Common myeloid progenitor, CD34-positive (primary cell): ENCODE measurements around the gene RNASET2.

Source experiments
- CTCF ChIA-PET: fragments of 350-600 bp; sonication (Branson Sonifier 250); formaldehyde crosslinking; loops from one replicate; lab custom pipeline; 2021; ENCODE audit warnings: antibody characterized with exemption; lab: Charles Lee
- POLR2A ChIA-PET: fragments of 350-600 bp; sonication (Branson Sonifier 250); formaldehyde crosslinking; loops from one replicate; lab custom pipeline; 2021; ENCODE audit warnings: antibody characterized with exemption; lab: Charles Lee
- DNase-seq, 3 donors: peaks; one replicate each; pipeline versions ENCODE4 v3.0.0 to v3.0.0-alpha.2; 2013
- H3K27ac ChIP-seq, 2 experiments: 1 replicate in 1 of 2; 2 replicates in 1 of 2; pipeline ENCODE4 v1.7.0; 2013; ENCODE audit warnings: inconsistent platforms in 2 of 2, low read length in 2 of 2, mild to moderate bottlenecking in 2 of 2, low read depth in 1 of 2, moderate library complexity in 1 of 2; ENCODE audit not compliant: severe bottlenecking in 2 of 2, insufficient read depth in 1 of 2, poor library complexity in 1 of 2
- H3K27me3 ChIP-seq, 5 experiments: replicated peaks in 2 of 5; 1 replicate in 3 of 5; 2 replicates in 2 of 5; pipeline versions ENCODE4 v1.6.1 to v1.7.0; 2013; ENCODE audit warnings: low read length in 4 of 5, mild to moderate bottlenecking in 2 of 5, moderate library complexity in 2 of 5, inconsistent platforms in 1 of 5; ENCODE audit not compliant: insufficient read depth in 5 of 5, control insufficient read depth in 4 of 5
- H3K36me3 ChIP-seq, 4 experiments: 1 replicate in 2 of 4; 2 replicates in 2 of 4; pipeline versions ENCODE4 v1.6.1 to v1.7.0; 2013; ENCODE audit warnings: low read length in 3 of 4, control low read depth in 1 of 4, mild to moderate bottlenecking in 1 of 4; ENCODE audit not compliant: control insufficient read depth in 4 of 4, insufficient read depth in 4 of 4
- H3K4me1 ChIP-seq, 4 experiments: 1 replicate in 3 of 4; 2 replicates in 1 of 4; pipeline versions ENCODE4 v1.6.1 to v1.7.1; 2013; ENCODE audit warnings: low read length in 3 of 4, mild to moderate bottlenecking in 3 of 4, control low read depth in 1 of 4, inconsistent platforms in 1 of 4, moderate library complexity in 1 of 4; ENCODE audit not compliant: control insufficient read depth in 4 of 4, insufficient read depth in 4 of 4; ENCODE audit errors: control extremely low read depth in 1 of 4
- H3K4me3 ChIP-seq, 7 experiments: 1 replicate in 4 of 7; 2 replicates in 3 of 7; pipeline versions ENCODE4 v1.5.1 to v1.7.0; 2013; ENCODE audit warnings: mild to moderate bottlenecking in 7 of 7, low read length in 6 of 7, moderate library complexity in 6 of 7, inconsistent platforms in 2 of 7, low read depth in 2 of 7, control low read depth in 1 of 7; ENCODE audit not compliant: insufficient read depth in 4 of 7, control insufficient read depth in 1 of 7; ENCODE audit errors: extremely low read depth in 1 of 7
- H3K9me3 ChIP-seq, 5 experiments: 1 replicate in 4 of 5; 2 replicates in 1 of 5; pipeline versions ENCODE4 v1.6.1 to v1.7.1; 2013; ENCODE audit warnings: low read length in 4 of 5, mild to moderate bottlenecking in 2 of 5, inconsistent platforms in 1 of 5, low read depth in 1 of 5, moderate library complexity in 1 of 5; ENCODE audit not compliant: control insufficient read depth in 4 of 5, insufficient read depth in 2 of 5; ENCODE audit errors: control extremely low read depth in 1 of 5
- WGBS: methylation state at CpG from one replicate; pipeline ENCODE4 v1.1.5; 2013; ENCODE audit not compliant: insufficient coverage; 5-methylcytosine and 5-hydroxymethylcytosine counted together

RNASET2 gene

DNA sequence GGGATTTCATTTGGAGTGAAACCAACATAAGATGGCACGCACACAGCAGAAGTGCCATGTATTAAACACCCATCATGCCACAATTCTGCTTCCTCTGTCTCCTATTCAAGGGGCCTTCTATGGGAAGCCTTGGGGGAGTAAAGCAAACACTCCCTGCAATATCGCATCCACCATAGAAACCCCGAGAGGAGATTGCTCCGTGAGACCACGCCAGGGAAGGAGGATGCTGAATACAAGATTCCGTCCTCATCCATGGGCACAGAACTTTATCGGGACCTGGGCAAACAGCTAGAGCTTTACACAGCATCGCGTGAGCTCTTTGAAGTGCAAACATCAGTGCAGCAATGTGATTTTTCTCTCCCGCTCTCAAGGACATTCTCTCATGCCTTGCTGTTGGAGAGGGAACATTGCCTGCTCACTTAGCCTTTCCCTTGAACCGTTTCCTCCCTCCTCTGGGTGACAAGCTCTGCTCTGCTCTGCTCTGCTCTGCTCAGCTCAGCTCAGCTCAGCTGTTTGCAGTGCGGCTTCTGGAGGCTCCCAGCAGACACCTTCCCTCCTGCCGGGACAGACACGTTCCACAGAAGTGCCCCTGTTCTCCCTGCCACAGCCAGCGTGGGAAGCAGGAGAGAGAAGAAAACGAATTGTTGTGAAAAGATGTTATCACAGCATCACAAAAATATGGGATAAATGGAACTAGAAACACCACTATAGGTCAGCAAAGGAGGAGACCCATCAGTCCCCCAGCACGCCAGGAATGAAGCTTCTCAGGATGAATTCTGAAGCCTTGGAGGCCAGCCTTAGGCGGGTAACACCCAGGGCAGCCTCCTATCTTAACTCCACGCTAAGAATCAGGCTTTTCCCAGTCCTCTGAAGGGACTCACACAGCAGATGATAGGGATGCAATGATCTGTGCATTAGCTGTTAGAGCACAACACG lies 48.2 kb downstream of the RNASET2 start:
- Histone ChIP-seq H3K4me1 (peaks cover 9 to 39% (median 16%) of the 10 kb centered on the region in 4 experiments), H3K9me3 (no peaks in the 10 kb centered on the region), H3K36me3 (peaks cover 0 to 3% (median 0%) of the 10 kb centered on the region in 4 experiments), H3K27me3 (peaks cover 0 to 4% (median 0%) of the 10 kb centered on the region in 5 experiments), H3K4me3 (no peak overlapping the region), H3K27ac (no peak overlapping the region)
- DNase-seq, result no peak
- CTCF ChIA-PET, result interaction anchor here (1.2 kb wide), 1 partner anchor 52 kb away, joined by 3 read pairs; no protein-coding TSS in a partner anchor
- POLR2A ChIA-PET, result no interaction called here
- 94% methylated on average over 14 of the region's 20 CpGs for WGBS

DNA sequence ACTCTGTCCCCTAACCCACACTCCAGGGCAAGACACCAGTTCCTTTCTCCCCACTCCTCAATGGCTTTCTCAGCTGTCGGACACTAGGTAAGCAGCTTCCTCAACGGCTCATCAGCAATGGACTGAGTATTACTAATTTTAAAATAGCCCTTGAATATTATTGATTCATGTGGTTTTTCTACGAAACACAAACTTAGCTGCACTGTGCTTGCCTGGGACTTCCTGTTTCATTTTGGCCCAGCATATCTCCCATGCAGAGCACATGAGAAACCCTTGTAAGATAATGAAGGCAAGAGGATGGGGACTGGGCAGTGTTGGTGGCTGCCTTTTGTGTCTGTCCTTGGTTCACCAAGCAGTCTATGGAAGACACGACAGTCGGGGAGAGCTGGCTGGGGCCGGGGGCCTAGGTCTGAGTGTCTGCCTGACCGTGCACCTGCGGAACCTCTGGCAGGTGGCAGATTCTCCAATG lies 48.9 kb downstream of the RNASET2 start:
- POLR2A ChIA-PET, result no interaction called here
- Histone ChIP-seq H3K4me1 (peaks cover 9 to 39% (median 16%) of the 10 kb centered on the region in 4 experiments), H3K27me3 (peaks cover 0 to 4% (median 0%) of the 10 kb centered on the region in 5 experiments), H3K36me3 (no peaks in the 10 kb centered on the region), H3K27ac (no peak overlapping the region), H3K9me3 (no peaks in the 10 kb centered on the region), H3K4me3 (peak overlapping the region in 2 of 7 experiments; percentile 16 to 21)
- CTCF ChIA-PET, result interaction anchor here (0.7 to 1.2 kb wide), 2 partner anchors 28 to 52 kb away, joined by 3 read pairs; no protein-coding TSS in a partner anchor
- peak in 2 of 3 donors; percentile 31 to 45 for DNase-seq
- WGBS, result 86% methylated on average over 6 of the region's 8 CpGs

DNA sequence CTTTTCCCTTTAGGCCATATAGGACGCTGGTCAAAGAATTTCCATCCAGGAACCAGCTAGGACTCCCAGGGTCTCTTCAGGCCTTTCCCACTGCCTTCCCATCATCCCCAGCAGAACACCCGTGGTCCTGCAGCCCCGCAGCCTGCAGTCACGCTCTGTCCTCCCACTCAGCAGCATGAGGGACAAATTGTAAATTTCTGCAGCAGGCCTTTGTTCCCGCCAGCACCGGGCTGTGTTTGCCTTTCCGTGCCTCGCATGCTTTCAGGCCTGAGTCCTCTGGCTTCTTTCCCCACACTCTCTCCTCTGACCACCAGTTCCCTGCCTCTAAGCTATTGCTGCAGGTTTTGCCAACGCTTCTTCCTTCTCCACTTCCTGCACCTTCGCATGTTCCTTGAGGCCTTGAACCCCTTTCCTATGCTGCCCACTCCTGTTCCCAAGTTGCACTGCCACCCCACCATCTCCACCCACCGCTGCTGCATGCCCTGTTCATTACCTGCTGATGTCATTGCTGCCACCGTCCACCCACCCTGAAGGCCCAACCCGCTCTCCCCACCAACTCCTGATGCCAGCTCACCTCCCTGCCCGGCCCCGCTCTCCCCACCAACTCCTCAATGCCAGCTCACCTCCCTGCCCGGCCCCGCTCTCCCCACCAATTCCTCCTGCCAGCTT lies 49.8 kb downstream of the RNASET2 start:
- H3K9me3 ChIP-seq, result no peaks in the 10 kb centered on the region
- CTCF ChIA-PET, result interaction anchor here (0.7 kb wide), 1 partner anchor 29 kb away, joined by 3 read pairs; no protein-coding TSS in a partner anchor

DNA sequence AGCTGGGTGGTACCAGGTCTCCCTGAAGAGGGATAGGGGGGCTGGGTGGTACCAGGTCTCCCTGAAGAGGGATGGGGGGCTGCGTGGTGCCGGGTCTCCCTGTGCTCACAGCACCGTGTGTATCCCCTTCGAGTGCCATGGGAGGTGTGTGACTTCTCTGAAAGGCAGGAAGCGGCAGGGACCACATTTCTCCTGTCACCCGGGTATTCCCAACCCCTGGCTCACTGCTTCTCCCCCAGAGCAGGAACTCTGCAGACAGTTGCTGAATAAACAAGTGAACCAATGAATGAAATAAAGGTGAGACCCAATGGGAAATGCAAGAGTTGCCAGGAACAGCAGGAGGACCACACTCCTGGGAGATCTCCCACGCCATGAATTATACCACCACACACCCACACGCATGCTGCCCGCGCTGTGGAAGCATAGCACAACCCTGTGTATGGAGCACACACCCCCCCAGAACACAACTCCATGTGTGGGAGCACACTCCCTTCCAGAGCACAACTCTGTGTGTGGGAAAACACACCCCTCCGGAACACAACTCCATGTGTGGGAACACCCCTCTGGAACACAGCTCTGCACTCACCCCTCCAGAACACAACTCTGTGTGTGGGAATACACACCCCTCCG lies 50.7 kb downstream of the RNASET2 start:
- Histone ChIP-seq H3K36me3 (no peaks in the 10 kb centered on the region), H3K9me3 (no peaks in the 10 kb centered on the region), H3K27me3 (peaks cover 0 to 4% (median 0%) of the 10 kb centered on the region in 5 experiments), H3K27ac (no peak overlapping the region), H3K4me3 (no peak overlapping the region), H3K4me1 (peaks cover 9 to 39% (median 16%) of the 10 kb centered on the region in 4 experiments)
- ChIA-PET POLR2A (no interaction called here), CTCF (no interaction called here)
- no peak for DNase-seq
- WGBS, result 89% methylated on average over 10 of the region's 12 CpGs

More for the DNA sequence above, 49.8 kb downstream of the RNASET2 start:
- WGBS, result 96% methylated on average over 16 of the region's 17 CpGs
- H3K4me3 ChIP-seq, result no peak overlapping the region
- H3K36me3 ChIP-seq, result no peaks in the 10 kb centered on the region
- no peak overlapping the region for H3K27ac ChIP-seq
- H3K4me1 ChIP-seq, result peaks cover 9 to 39% (median 16%) of the 10 kb centered on the region in 4 experiments
- peaks cover 0 to 4% (median 0%) of the 10 kb centered on the region in 5 experiments for H3K27me3 ChIP-seq
- DNase-seq, result no peak
- POLR2A ChIA-PET, result no interaction called here

DNA sequence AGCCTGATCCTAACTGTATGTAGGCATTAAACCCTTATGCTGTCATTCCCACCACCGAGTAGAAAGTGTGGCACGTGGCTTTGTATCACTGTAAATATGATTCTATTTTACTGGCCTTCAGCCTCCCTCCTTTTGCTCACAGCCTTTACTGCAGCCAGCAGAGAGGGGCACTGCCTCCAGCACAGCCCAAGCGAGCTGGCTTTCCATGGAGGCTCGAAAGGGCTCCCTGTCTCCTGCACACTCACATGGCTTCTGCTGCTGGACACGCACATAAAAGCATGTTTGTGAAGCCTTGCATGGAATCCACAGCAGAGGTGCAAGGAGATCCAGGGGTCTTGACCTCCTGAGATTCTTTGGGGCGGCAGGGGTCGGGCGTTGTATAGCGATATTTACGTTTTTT lies 51.3 kb downstream of the RNASET2 start:
- no peak overlapping the region for H3K4me3 ChIP-seq
- no peaks in the 10 kb centered on the region for H3K36me3 ChIP-seq
- no peak for DNase-seq
- no peak overlapping the region for H3K27ac ChIP-seq
- no peaks in the 10 kb centered on the region for H3K9me3 ChIP-seq
- POLR2A ChIA-PET, result no interaction called here
- CTCF ChIA-PET, result no interaction called here
- H3K27me3 ChIP-seq, result peaks cover 0 to 4% (median 0%) of the 10 kb centered on the region in 5 experiments
- H3K4me1 ChIP-seq, result peaks cover 9 to 39% (median 16%) of the 10 kb centered on the region in 4 experiments
- over 99% methylated on average over 10 of the region's 10 CpGs for WGBS

DNA sequence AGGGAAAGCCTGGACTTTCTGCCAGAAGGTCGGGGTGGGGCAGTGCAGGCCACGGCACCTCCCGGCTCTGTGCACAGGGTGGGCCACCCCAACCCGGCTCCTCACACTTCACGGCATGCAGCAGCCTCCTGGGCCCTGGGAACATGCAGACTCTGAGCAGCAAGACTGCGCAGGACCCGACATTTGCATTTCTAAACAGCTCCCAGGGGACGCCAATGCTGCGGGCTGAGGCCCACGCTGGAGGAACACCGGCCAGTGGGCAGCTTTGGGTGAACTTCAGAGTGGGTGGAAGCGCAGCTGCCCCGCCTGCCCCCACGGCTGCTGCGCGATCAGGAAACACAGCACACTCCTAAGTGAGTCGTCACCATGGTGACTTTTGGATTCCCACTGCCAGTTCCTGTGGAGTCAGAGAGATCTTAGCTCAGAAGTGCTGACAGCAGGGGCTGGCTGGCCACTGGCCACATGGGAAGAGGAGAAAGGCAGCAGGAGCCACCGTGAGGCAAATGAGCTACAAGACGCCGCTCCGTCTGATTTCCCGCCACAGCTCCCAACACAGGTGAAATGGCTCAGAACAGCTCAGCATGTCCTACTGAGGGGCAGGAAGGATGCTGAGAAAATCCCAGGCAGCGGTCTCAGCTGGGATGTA lies 52.1 kb downstream of the RNASET2 start:
- no peak overlapping the region for H3K4me3 ChIP-seq
- ChIA-PET CTCF (interaction anchor here (0.9 kb wide), 1 partner anchor 117 kb away, joined by 3 read pairs; no protein-coding TSS in a partner anchor), POLR2A (no interaction called here)
- 94% methylated on average over 23 of the region's 23 CpGs for WGBS
- no peaks in the 10 kb centered on the region for H3K36me3 ChIP-seq
- no peaks in the 10 kb centered on the region for H3K9me3 ChIP-seq
- peaks cover 0 to 4% (median 0%) of the 10 kb centered on the region in 5 experiments for H3K27me3 ChIP-seq
- H3K27ac ChIP-seq, result no peak overlapping the region
- no peak for DNase-seq
- peaks cover 9 to 35% (median 16%) of the 10 kb centered on the region in 4 experiments for H3K4me1 ChIP-seq
